ENCODE data around the gene EML5. TPM values are rescaled to one million over a fixed set of nuclear protein-coding genes. Genes with fewer than 3 reads are reported as not detected.

EML5 gene
- total and polyA plus RNA-seq, 9 donors = 5.7 to 86.5 (median 29.5) TPM

DNA sequence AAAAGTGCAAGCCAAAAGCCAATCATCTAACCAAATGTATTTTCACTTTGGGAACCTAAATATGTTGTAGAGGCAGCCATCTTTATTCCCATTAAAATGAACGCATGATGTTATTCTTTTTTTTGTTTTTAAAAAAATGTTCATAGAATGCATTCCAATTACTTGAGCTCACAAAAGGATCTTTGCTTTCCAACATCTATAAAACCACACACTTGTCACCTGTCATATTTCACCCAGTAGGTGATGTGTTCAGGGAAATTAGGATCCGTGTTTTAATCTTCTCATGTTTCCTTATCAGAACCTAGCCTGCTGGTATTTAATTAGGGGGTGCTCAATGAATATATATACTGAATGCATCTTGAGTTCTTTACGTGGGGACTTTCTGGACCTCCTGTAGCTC is 45.3 kb upstream of the EML5 start:
- Histone ChIP-seq H3K36me3 (no peaks in the 10 kb centered on the region), H3K4me3 (no peak overlapping the region), H3K27me3 (no peaks in the 10 kb centered on the region), H3K9me3 (no peaks in the 10 kb centered on the region), H3K27ac (peak overlapping the region in 1 of 2 donors; percentile 87), H3K4me1 (ENCODE audit: insufficient read depth) (peaks cover 15% of the 10 kb centered on the region)
- no peak for DNase-seq
- TF ChIP-seq EP300 (IDR thresholded peaks at IDR 0.05) (no peak), POLR2A (IDR thresholded peaks at IDR 0.05) (no peak)
- TF ChIP-seq, protein P1, sequence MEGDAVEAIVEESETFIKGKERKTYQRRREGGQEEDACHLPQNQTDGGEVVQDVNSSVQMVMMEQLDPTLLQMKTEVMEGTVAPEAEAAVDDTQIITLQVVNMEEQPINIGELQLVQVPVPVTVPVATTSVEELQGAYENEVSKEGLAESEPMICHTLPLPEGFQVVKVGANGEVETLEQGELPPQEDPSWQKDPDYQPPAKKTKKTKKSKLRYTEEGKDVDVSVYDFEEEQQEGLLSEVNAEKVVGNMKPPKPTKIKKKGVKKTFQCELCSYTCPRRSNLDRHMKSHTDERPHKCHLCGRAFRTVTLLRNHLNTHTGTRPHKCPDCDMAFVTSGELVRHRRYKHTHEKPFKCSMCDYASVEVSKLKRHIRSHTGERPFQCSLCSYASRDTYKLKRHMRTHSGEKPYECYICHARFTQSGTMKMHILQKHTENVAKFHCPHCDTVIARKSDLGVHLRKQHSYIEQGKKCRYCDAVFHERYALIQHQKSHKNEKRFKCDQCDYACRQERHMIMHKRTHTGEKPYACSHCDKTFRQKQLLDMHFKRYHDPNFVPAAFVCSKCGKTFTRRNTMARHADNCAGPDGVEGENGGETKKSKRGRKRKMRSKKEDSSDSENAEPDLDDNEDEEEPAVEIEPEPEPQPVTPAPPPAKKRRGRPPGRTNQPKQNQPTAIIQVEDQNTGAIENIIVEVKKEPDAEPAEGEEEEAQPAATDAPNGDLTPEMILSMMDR (IDR thresholded peaks at IDR 0.05) = no peak
- 64 to 78% (median 76%) methylated on average over 3 of the region's 3 CpGs for WGBS, 3 donors
- intact Hi-C loops (cut with DNase I) = no loop called here

DNA sequence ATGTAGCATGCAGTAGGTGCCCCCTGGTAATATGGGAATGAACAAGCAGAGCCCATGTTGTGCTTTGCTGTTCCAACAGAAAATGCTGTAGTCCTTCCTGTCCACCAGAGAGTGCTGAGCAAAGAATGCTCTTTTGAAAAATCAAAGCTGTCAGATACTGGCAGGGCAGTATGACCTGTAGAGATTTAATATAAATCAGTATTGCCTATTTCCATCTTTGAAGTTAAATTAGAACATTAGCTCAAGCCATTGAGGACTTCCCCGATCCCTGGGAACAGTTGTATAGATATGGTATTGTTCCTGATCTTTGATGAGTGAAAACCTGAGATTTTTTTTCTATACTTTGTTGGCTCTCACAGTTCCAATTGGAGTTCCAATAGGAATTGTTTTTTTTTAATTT is 44.7 kb upstream of the EML5 start:
- intact Hi-C loops (cut with DNase I) = no loop called here

DNA sequence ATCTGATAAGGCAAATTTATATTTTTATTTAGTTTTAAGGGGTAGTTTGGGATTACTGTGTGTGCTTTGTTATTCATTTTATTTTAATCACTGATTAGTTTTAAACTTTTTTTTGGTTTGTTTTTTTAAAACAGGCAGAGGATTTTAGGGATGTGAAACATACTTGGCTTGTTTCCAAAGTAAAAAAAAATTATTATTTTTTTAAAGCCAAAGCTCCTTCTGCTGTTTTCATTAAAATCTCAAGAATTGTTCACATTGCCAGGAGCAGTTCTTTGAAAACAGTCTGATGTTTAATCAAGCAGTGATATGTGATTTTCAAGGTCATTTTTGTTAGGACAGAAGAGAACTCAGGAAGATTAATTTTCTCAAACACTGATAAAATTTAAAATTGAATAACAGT is 42.9 kb upstream of the EML5 start:
- Histone ChIP-seq H3K9me3 (no peaks in the 10 kb centered on the region), H3K4me3 (no peak overlapping the region), H3K36me3 (no peaks in the 10 kb centered on the region), H3K4me1 (ENCODE audit: insufficient read depth) (peaks cover 22% of the 10 kb centered on the region), H3K27ac (peak overlapping the region in 1 of 2 donors; percentile 87), H3K27me3 (no peaks in the 10 kb centered on the region)
- TF ChIP-seq, protein P1 (IDR thresholded peaks at IDR 0.05) = no peak
- TF ChIP-seq EP300 (IDR thresholded peaks at IDR 0.05) (no peak), POLR2A (IDR thresholded peaks at IDR 0.05) (no peak)
- DNase-seq = no peak
- intact Hi-C loops (cut with DNase I) = no loop called here

More for the DNA sequence above, 44.7 kb upstream of the EML5 start:
- WGBS, 3 donors = 61 to 78% (median 64%) methylated on average over 1 of the region's 1 CpG
- Histone ChIP-seq H3K4me3 (no peak overlapping the region), H3K9me3 (no peaks in the 10 kb centered on the region), H3K27me3 (no peaks in the 10 kb centered on the region), H3K27ac (peak overlapping the region in 1 of 2 donors; percentile 87), H3K4me1 (ENCODE audit: insufficient read depth) (peaks cover 17% of the 10 kb centered on the region), H3K36me3 (no peaks in the 10 kb centered on the region)
- no peak for TF ChIP-seq POLR2A (IDR thresholded peaks at IDR 0.05)
- TF ChIP-seq, protein P1 (IDR thresholded peaks at IDR 0.05) = no peak
- TF ChIP-seq EP300 (IDR thresholded peaks at IDR 0.05) = no peak
- DNase-seq = no peak

DNA sequence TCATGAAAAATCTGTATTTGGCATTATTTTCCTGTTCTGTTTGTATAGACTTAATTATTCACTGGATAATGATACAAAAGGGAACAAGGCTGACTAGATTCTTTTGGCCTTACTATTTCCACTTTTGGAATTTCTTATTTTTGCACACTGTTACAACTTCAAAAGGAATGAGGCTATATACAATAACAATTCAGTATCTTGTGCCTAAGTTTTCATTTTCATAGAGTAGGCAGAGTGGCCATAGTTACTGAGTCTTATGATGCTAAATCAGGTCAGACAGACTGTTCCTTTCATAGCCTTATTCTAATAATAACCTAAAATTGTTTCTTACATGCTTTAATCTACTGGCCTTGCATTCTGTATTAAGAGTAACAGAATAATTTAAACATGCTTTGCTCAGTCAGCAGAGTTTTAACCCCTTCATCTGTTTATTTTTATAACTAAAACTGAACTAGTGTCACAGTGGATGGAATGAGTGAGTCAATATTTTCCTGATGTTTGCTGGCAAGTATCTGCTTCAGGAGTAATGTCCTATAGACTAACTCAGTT is 42.2 kb upstream of the EML5 start:
- Histone ChIP-seq H3K4me1 (ENCODE audit: insufficient read depth) (peaks cover 24% of the 10 kb centered on the region), H3K4me3 (no peak overlapping the region), H3K27ac (peak overlapping the region; percentile 24 to 87), H3K9me3 (no peaks in the 10 kb centered on the region), H3K27me3 (no peaks in the 10 kb centered on the region), H3K36me3 (no peaks in the 10 kb centered on the region)
- intact Hi-C loops (cut with DNase I) = no loop called here
- TF ChIP-seq EP300 (IDR thresholded peaks at IDR 0.05) (no peak), POLR2A (IDR thresholded peaks at IDR 0.05) (no peak)
- TF ChIP-seq, protein P1 (IDR thresholded peaks at IDR 0.05) = no peak
- DNase-seq = no peak
